Keratinocyte (primary cell): ENCODE results near the gene ZNF283. TPM values are rescaled to one million over a fixed set of nuclear protein-coding genes. Genes with fewer than 3 reads are reported as not detected.

Experiments
- DNase-seq: peaks from one replicate; pipeline ENCODE4 v3.0.0-alpha.2; 2011; ENCODE audit warnings: low read depth, missing footprints, low spot score
- FAIRE-seq: peaks from 2 replicates; lab custom pipeline; 2011; peaks lifted over from hg19 to GRCh38; lab: Jason Lieb, UNC
- H2AFZ ChIP-seq: 2 replicates; pipeline ENCODE4 v1.6.0; 2012; ENCODE audit warnings: low read length, control low read depth, inconsistent platforms; ENCODE audit not compliant: control insufficient read depth
- H3K27ac ChIP-seq: 2 replicates; pipeline ENCODE4 v1.5.1; 2011; ENCODE audit warnings: low read length; ENCODE audit not compliant: control insufficient read depth, insufficient read depth
- H3K27me3 ChIP-seq: 3 replicates; pipeline ENCODE4 v1.6.0; 2011; ENCODE audit warnings: low read length; ENCODE audit not compliant: control insufficient read depth, insufficient read depth; ENCODE audit errors: extremely low read depth
- H3K36me3 ChIP-seq, 2 experiments: 2 replicates in 1 of 2; 3 replicates in 1 of 2; pipeline ENCODE4 v1.5.1; 2011; ENCODE audit warnings: low read length in 2 of 2, mild to moderate bottlenecking in 1 of 2; ENCODE audit not compliant: control insufficient read depth in 2 of 2, insufficient read depth in 2 of 2; ENCODE audit errors: extremely low read depth in 1 of 2
- H3K4me1 ChIP-seq: 3 replicates; pipeline ENCODE4 v1.5.1; 2011; ENCODE audit warnings: low read length; ENCODE audit not compliant: control insufficient read depth, insufficient read depth; ENCODE audit errors: extremely low read depth
- H3K4me2 ChIP-seq: 3 replicates; pipeline ENCODE4 v1.6.0; 2011; ENCODE audit warnings: low read depth, low read length; ENCODE audit not compliant: control insufficient read depth, insufficient read depth; ENCODE audit errors: extremely low read depth
- H3K4me3 ChIP-seq, 3 experiments: fragments of 200-600 bp in 1 of 3; sonication (generic) in 1 of 3; 2 replicates in 2 of 3; 3 replicates in 1 of 3; pipeline ENCODE4 v1.5.1; 2011 to 2016; ENCODE audit warnings: low read length in 3 of 3, mild to moderate bottlenecking in 3 of 3, control low read depth in 2 of 3, inconsistent platforms in 1 of 3, low read depth in 1 of 3, mixed read lengths in 1 of 3, mixed run types in 1 of 3, moderate library complexity in 1 of 3; ENCODE audit not compliant: control insufficient read depth in 2 of 3, insufficient read depth in 2 of 3; ENCODE audit errors: extremely low read depth in 1 of 3
- H3K79me2 ChIP-seq: 2 replicates; pipeline ENCODE4 v1.6.0; 2012; ENCODE audit warnings: low read length; ENCODE audit not compliant: control insufficient read depth, insufficient read depth
- H3K9ac ChIP-seq: 3 replicates; pipeline ENCODE4 v1.6.0; 2011; ENCODE audit warnings: low read length; ENCODE audit not compliant: control insufficient read depth, insufficient read depth; ENCODE audit errors: extremely low read depth
- H3K9me1 ChIP-seq: 3 replicates; pipeline ENCODE4 v1.6.0; 2011; ENCODE audit warnings: low read length; ENCODE audit not compliant: control insufficient read depth, insufficient read depth; ENCODE audit errors: extremely low read depth
- H3K9me3 ChIP-seq: 2 replicates; pipeline ENCODE4 v1.5.1; 2012; ENCODE audit warnings: low read depth, low read length; ENCODE audit not compliant: control insufficient read depth
- H4K20me1 ChIP-seq: 3 replicates; pipeline ENCODE4 v1.6.0; 2011; ENCODE audit warnings: low read length; ENCODE audit not compliant: control insufficient read depth, insufficient read depth; ENCODE audit errors: extremely low read depth
- CTCF ChIP-seq, 3 experiments: IDR thresholded peaks in 1 of 3; conservative IDR thresholded peaks in 1 of 3; optimal IDR thresholded peaks in 1 of 3; 2 replicates in 2 of 3; 3 replicates in 1 of 3; pipeline versions ENCODE3 to v1.5.1; 2011; ENCODE audit warnings: low read length in 3 of 3, mild to moderate bottlenecking in 3 of 3, moderate library complexity in 2 of 3, control low read depth in 1 of 3, inconsistent platforms in 1 of 3; ENCODE audit not compliant: insufficient read depth in 2 of 3; ENCODE audit errors: extremely low read depth in 1 of 3
- EZH2 ChIP-seq: IDR thresholded peaks from one replicate; pipeline ENCODE4 v1.6.1; 2012; ENCODE audit warnings: inconsistent platforms, mild to moderate bottlenecking, low read length, moderate library complexity
- dilution Hi-C: fragments of 300-500 bp; cut with MboI; formaldehyde crosslinking; loops from one replicate; pipeline ENCODE4 v1.7.0; 2020; ENCODE audit warnings: low sequenced_read_pairs; ENCODE audit not compliant: extremely low pct_ligation_motif_present
- polyA plus RNA-seq, 5 experiments: library from polyadenylated mRNA; depleted of rRNA in 3 of 5; stranded (reverse) in 3 of 5; stranded (forward) in 1 of 5; unstranded in 1 of 5; fragments of >200 nt; gene quantifications; 1 replicate in 1 of 5; 2 replicates in 3 of 5; 3 replicates in 1 of 5; pipeline versions ENCODE4 v1.2.1 to v1.2.3, GENCODE V29; 2011 to 2012; ENCODE audit warnings: missing spikeins in 2 of 5, low read depth in 1 of 5, low replicate concordance in 1 of 5

The ZNF283 gene
- polyA plus RNA-seq, 1 donor (not counting 4 experiments of a cell fraction or from before 2014, with no cell fraction given): 7.7 TPM

GRCh38 chr19:43782311-43782660, 44.8 kb upstream of the ZNF283 start:
- dilution Hi-C loops: no loop called here
- Histone ChIP-seq H3K9me1 (no peaks in the 10 kb centered on the region), H3K27ac (peak overlapping the region; percentile 29), H3K9me3 (no peaks in the 10 kb centered on the region), H3K4me2 (peak overlapping the region; percentile 59), H3K27me3 (no peaks in the 10 kb centered on the region), H3K4me1 (peaks cover 63% of the 10 kb centered on the region), H3K79me2 (peaks cover 3% of the 10 kb centered on the region), H3K36me3 (no peaks in the 10 kb centered on the region), H2AFZ (no peak overlapping the region), H3K4me3 (peak overlapping the region in 1 of 3 experiments; percentile 8), H4K20me1 (no peaks in the 10 kb centered on the region), H3K9ac (peak overlapping the region; percentile 25)
- FAIRE-seq (no peak), DNase-seq (no peak)
- TF ChIP-seq EZH2 (no peak), CTCF (optimal IDR thresholded peaks at IDR 0.05 in 1 of 3, IDR thresholded peaks at IDR 0.05 in 1 of 3, conservative IDR thresholded peaks at IDR 0.05 in 1 of 3; ENCODE audit: extremely low read depth in 1 of 3, insufficient read depth in 2 of 3, low read length in 3 of 3) (no peak)

GRCh38 chr19:43782689-43783231, 44.4 kb upstream of the ZNF283 start:
- Histone ChIP-seq H2AFZ (peak overlapping the region; percentile 14), H3K27me3 (no peaks in the 10 kb centered on the region), H3K79me2 (peaks cover 3% of the 10 kb centered on the region), H3K27ac (peak overlapping the region; percentile 29), H4K20me1 (no peaks in the 10 kb centered on the region), H3K4me3 (peak overlapping the region in 1 of 3 experiments; percentile 23), H3K9me3 (no peaks in the 10 kb centered on the region), H3K4me1 (peaks cover 60% of the 10 kb centered on the region), H3K36me3 (no peaks in the 10 kb centered on the region), H3K9ac (peak overlapping the region; percentile 54), H3K4me2 (peak overlapping the region; percentile 59), H3K9me1 (no peaks in the 10 kb centered on the region)
- FAIRE-seq (peak; percentile 41), DNase-seq (peak; percentile 71)
- dilution Hi-C loops: no loop called here
- TF ChIP-seq EZH2 (no peak), CTCF (optimal IDR thresholded peaks at IDR 0.05 in 1 of 3, IDR thresholded peaks at IDR 0.05 in 1 of 3, conservative IDR thresholded peaks at IDR 0.05 in 1 of 3; ENCODE audit: extremely low read depth in 1 of 3, insufficient read depth in 2 of 3, low read length in 3 of 3) (no peak)
